Gastroesophageal sphincter (tissue), 4 donors: ENCODE measurements around the gene VWCE. TPM values are rescaled to one million over a fixed set of nuclear protein-coding genes. Genes with fewer than 3 reads are reported as not detected.
"Not testable (repeated sequence)": the region's sequence is repeated elsewhere in the genome, so short reads cannot be mapped to it uniquely, and the experiment has no call there.

Experiments used
- ATAC-seq: fragments of 150-250 bp; one replicate; pipeline ENCODE4 v1.9.1; 2016; ENCODE audit warnings: mild to moderate bottlenecking, moderate library complexity
- H3K27ac ChIP-seq, 4 donors: fragments of 200-600 bp; sonication (generic) in 3 of 4; 1 replicate in 3 of 4; 2 replicates in 1 of 4; pipeline ENCODE4 v1.5.1; 2016 to 2019
- H3K27me3 ChIP-seq: fragments of 200-600 bp; sonication (generic); one replicate; pipeline ENCODE4 v1.5.1; 2019
- H3K36me3 ChIP-seq, 2 donors: fragments of 200-600 bp; sonication (generic); one replicate each; pipeline ENCODE4 v1.5.1; 2019; ENCODE audit warnings: control low read depth in 1 of 2
- H3K4me1 ChIP-seq, 3 donors: fragments of 200-600 bp; sonication (generic); 1 replicate in 2 of 3; 2 replicates in 1 of 3; pipeline ENCODE4 v1.5.1; 2016 to 2019; ENCODE audit warnings: control low read depth in 2 of 3
- H3K4me3 ChIP-seq, 2 donors: fragments of 200-600 bp; sonication (generic); one replicate each; pipeline ENCODE4 v1.5.1; 2019; ENCODE audit warnings: mild to moderate bottlenecking in 1 of 2, moderate library complexity in 1 of 2
- H3K9me3 ChIP-seq, 3 donors: fragments of 200-600 bp; sonication (generic); one replicate each; pipeline ENCODE4 v1.5.1; 2017 to 2019; ENCODE audit warnings: control low read depth in 2 of 3
- CTCF ChIP-seq, 4 experiments: fragments of 200-600 bp in 2 of 4; fragments of 450-650 bp in 2 of 4; sonication (generic) in 1 of 4; IDR thresholded peaks; one replicate each; pipeline ENCODE4 v1.5.1; 2017 to 2019; ENCODE audit warnings: antibody characterized with exemption in 4 of 4, mild to moderate bottlenecking in 2 of 4, moderate library complexity in 2 of 4
- EP300 ChIP-seq: sonication (generic); formaldehyde crosslinking; IDR thresholded peaks from one replicate; pipeline ENCODE4 v1.6.1; 2017; ENCODE audit warnings: antibody characterized with exemption, mild to moderate bottlenecking
- POLR2A ChIP-seq, 2 donors: fragments of 450-650 bp; IDR thresholded peaks; one replicate each; pipeline ENCODE4 v1.6.1; 2017; ENCODE audit warnings: antibody characterized with exemption in 2 of 2, mild to moderate bottlenecking in 2 of 2, moderate library complexity in 1 of 2
- POLR2AphosphoS5 ChIP-seq: sonication (generic); formaldehyde crosslinking; IDR thresholded peaks from one replicate; pipeline ENCODE4 v1.6.1; 2017; ENCODE audit warnings: antibody characterized with exemption
- WGBS, 2 donors: methylation state at CpG; one replicate each; pipeline ENCODE4 v1.1.5; 2018; ENCODE audit warnings: low coverage in 1 of 2; 5-methylcytosine and 5-hydroxymethylcytosine counted together
- total RNA-seq, 4 donors: library from RNA; depleted of rRNA; stranded (reverse); fragments of >200 nt; gene quantifications; one replicate each; pipeline ENCODE4 v1.1.0, GENCODE V29; 2016

The VWCE gene
- total RNA-seq, 4 donors from 2014 or later: 0.78 to 1.0 (median 0.94) TPM; not detected in 1

- 92 to 96% methylated on average over 3 of the region's 6 CpGs for WGBS, 2 donors
- TF ChIP-seq CTCF (IDR thresholded peaks at IDR 0.05) (no peak), POLR2A (IDR thresholded peaks at IDR 0.05) (no peak), EP300 (no peak), POLR2AphosphoS5 (no peak)
- no peaks in the 10 kb centered on the region for H3K9me3 ChIP-seq
- H3K27ac ChIP-seq: no peak overlapping the region
- no peaks in the 10 kb centered on the region for H3K4me1 ChIP-seq
- H3K27me3 ChIP-seq: no peaks in the 10 kb centered on the region
- no peak overlapping the region for H3K4me3 ChIP-seq
- no peaks in the 10 kb centered on the region for H3K36me3 ChIP-seq
- no peak for ATAC-seq
These were observed 35.8 kb downstream of the VWCE start for GRCh38 chr11:61259363-61259762.

- H3K27me3 ChIP-seq: no peaks in the 10 kb centered on the region
- H3K4me1 ChIP-seq: no peaks in the 10 kb centered on the region
- H3K9me3 ChIP-seq: no peaks in the 10 kb centered on the region
- H3K36me3 ChIP-seq: no peaks in the 10 kb centered on the region
- 57% methylated on average over 4 of the region's 9 CpGs; no CpG with 5 or more reads in 1 of the 2 donors for WGBS, 2 donors
- no peak overlapping the region for H3K27ac ChIP-seq
- H3K4me3 ChIP-seq: no peak overlapping the region
- ATAC-seq: no peak
- no peak for TF ChIP-seq EP300
- no peak for TF ChIP-seq POLR2A (IDR thresholded peaks at IDR 0.05)
- TF ChIP-seq CTCF (IDR thresholded peaks at IDR 0.05): no peak
- TF ChIP-seq POLR2AphosphoS5: no peak
These were observed 36.6 kb downstream of the VWCE start for GRCh38 chr11:61258546-61258945.

- no peaks in the 10 kb centered on the region for H3K9me3 ChIP-seq
- H3K36me3 ChIP-seq: no peaks in the 10 kb centered on the region
- H3K4me3 ChIP-seq: no peak overlapping the region
- no peak for ATAC-seq
- H3K4me1 ChIP-seq: no peaks in the 10 kb centered on the region
- H3K27me3 ChIP-seq: no peaks in the 10 kb centered on the region
- TF ChIP-seq POLR2A (IDR thresholded peaks at IDR 0.05) (no peak), EP300 (no peak), CTCF (IDR thresholded peaks at IDR 0.05) (no peak), POLR2AphosphoS5 (no peak)
- 88 to 100% methylated on average over 2 of the region's 18 CpGs for WGBS, 2 donors
- no peak overlapping the region for H3K27ac ChIP-seq
These were observed 38.2 kb downstream of the VWCE start for GRCh38 chr11:61256710-61257482.

- Histone ChIP-seq H3K27ac (no peak overlapping the region), H3K4me3 (no peak overlapping the region), H3K36me3 (no peaks in the 10 kb centered on the region), H3K9me3 (no peaks in the 10 kb centered on the region), H3K4me1 (no peaks in the 10 kb centered on the region), H3K27me3 (no peaks in the 10 kb centered on the region)
- WGBS, 2 donors: 18 to 80% methylated on average over 3 of the region's 12 CpGs
- ATAC-seq: peak; percentile 62
- TF ChIP-seq CTCF (IDR thresholded peaks at IDR 0.05) (peak in 3 of 4 experiments; percentile 53 to 75 (median 62)), EP300 (no peak)
These were observed 40.6 kb downstream of the VWCE start for GRCh38 chr11:61254403-61255025.

- not testable (repeated sequence) for H3K27me3 ChIP-seq, H3K9me3 ChIP-seq, H3K4me1 ChIP-seq, H3K27ac ChIP-seq, H3K4me3 ChIP-seq, H3K36me3 ChIP-seq, ATAC-seq
- 67% methylated on average over 1 of the region's 1 CpG; no CpG with 5 or more reads in 1 of the 2 donors for WGBS, 2 donors
These were observed 42.8 kb downstream of the VWCE start for GRCh38 chr11:61252332-61252731.

GRCh38 chr11:61250796-61251765 is 44.0 kb downstream of the VWCE start:
- H3K27me3 ChIP-seq, ATAC-seq, H3K27ac ChIP-seq, H3K36me3 ChIP-seq, H3K4me1 ChIP-seq, H3K9me3 ChIP-seq, H3K4me3 ChIP-seq: not testable (repeated sequence)
- WGBS, 2 donors: 61 to 63% methylated on average over 2 to 6 of the region's 20 CpGs

GRCh38 chr11:61249201-61249600 is 45.9 kb downstream of the VWCE start:
- not testable (repeated sequence) for H3K27ac ChIP-seq, H3K27me3 ChIP-seq, H3K9me3 ChIP-seq, H3K36me3 ChIP-seq, H3K4me3 ChIP-seq, H3K4me1 ChIP-seq, ATAC-seq
- 68% methylated on average over 3 of the region's 8 CpGs; no CpG with 5 or more reads in 1 of the 2 donors for WGBS, 2 donors

GRCh38 chr11:61248071-61248470 is 47.0 kb downstream of the VWCE start:
- WGBS, 2 donors: 67 to 90% methylated on average over 2 to 3 of the region's 9 CpGs
- not testable (repeated sequence) for ATAC-seq, H3K27me3 ChIP-seq, H3K9me3 ChIP-seq, H3K4me3 ChIP-seq, H3K36me3 ChIP-seq, H3K4me1 ChIP-seq, H3K27ac ChIP-seq
